GM12801 (cell line): ENCODE data around the gene SIT1.

Experiments used
- TF ChIP-seq, protein P1 (sequence below): IDR thresholded peaks from one replicate; pipeline ENCODE4 v1.5.1; 2011; ENCODE audit warnings: control low read depth; ENCODE audit not compliant: insufficient read length; ENCODE audit errors: extremely low read depth

The SIT1 gene

DNA sequence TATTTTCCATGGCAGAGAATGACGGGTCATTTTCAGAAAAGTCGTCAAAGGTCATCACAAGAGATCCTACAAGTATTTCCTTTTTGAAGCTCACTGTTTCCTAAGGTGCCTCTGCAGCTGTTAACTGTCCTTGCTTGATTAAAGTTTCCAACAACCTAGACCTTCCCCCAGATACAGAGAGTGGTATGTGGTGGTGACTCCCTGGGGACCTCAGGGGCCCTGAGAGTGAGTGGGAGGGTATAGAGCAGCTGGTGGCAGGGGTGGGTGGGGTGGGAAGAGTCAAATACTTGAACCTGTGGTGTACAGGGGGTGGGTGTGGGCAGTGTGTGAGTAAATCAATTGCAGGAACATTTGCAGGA, 31.0 kb downstream of the SIT1 start:
- TF ChIP-seq, protein P1, sequence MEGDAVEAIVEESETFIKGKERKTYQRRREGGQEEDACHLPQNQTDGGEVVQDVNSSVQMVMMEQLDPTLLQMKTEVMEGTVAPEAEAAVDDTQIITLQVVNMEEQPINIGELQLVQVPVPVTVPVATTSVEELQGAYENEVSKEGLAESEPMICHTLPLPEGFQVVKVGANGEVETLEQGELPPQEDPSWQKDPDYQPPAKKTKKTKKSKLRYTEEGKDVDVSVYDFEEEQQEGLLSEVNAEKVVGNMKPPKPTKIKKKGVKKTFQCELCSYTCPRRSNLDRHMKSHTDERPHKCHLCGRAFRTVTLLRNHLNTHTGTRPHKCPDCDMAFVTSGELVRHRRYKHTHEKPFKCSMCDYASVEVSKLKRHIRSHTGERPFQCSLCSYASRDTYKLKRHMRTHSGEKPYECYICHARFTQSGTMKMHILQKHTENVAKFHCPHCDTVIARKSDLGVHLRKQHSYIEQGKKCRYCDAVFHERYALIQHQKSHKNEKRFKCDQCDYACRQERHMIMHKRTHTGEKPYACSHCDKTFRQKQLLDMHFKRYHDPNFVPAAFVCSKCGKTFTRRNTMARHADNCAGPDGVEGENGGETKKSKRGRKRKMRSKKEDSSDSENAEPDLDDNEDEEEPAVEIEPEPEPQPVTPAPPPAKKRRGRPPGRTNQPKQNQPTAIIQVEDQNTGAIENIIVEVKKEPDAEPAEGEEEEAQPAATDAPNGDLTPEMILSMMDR, result no peak

DNA sequence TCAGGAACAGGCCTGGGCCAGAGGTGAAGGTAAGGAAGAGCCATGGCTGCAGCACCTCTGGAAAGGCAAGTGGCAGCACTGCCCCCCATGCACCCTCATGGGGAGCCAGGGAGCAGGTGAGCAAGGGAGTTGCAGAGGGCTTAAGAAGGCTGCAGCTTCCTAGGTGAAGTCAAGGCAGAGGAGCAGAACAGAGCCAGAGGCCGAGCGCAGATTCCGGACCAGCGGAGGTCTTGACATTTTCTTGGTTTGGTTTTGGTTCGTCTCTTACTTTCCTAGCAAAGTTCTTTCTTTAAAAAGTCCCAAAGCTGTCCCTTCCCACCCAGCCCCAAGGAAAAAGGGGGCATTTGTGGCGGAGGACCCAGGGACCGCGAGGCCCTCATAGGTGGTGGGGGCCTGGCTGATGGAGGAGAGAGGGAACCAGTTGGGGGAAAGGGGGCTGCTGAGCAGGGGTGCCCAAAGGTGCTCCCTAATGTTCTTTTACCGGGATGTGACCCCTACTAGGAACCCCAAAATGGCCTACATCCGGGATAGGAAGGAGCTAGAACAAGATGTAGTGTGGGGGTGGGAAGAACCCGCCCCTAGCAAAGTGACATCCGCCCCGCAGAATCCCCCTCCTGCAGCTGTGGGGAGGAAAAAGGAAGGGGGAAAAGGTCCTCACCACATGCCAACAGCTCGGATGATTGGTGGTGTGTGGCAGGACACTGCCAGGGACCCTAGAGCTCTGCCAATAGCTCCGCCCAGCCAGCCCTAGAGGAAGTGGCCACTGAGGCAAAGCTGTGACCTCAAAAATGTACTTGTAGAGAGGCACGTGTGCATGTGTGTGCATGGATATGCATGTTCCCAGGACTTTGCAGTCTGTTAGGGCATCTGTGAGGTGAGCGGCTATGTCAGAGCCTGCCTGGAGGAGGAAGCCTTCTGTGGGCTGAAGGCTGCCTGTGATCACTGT, 31.6 kb downstream of the SIT1 start:
- TF ChIP-seq, protein P1, result no peak

DNA sequence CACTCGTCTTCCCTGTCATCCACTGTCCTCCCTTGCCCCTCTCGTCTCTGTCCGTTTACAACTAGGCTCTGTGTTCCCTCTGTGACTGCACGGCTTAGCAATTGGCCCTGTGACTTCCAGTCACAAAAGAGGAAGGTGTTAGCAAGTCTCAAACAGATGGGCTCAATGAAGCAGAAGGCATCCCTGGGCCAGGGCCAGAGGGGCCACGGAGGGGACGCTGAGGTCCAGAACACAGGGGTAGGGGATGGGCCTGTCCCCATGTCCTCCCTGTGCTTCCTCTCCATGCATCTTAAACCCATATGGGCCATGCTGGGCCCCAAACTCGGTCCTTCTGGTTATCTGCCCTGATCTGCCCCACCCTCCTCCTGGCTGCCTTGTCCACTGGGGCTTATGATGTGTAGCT, 32.4 kb downstream of the SIT1 start, which contains the start of gene CD72:
Gene CD72 (minus strand): TSS at position 89 of the 403 bp plus-strand sequence. CDS start 110 bp downstream, outside the sequence.
- TF ChIP-seq, protein P1, result no peak

DNA sequence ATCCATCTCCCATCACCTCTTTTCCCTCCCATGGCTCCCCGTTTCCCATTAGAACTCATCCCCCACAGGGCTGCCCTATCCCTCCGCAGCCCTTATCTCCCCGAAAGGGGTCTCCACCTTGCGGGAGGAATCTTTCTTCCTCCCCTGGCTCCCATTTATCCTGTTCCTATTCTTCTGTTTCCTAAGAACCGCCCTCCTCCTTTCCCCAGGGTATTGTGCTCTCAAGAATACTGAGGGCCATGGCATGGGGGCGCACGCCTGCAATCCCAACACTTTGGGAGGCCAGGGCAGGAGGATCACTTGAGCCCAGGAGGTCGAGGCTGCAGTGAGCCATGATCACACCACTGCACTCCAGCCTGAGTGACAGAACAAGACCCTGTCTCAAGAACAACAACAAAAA, 33.2 kb downstream of the SIT1 start:
- TF ChIP-seq, protein P1, result no peak

DNA sequence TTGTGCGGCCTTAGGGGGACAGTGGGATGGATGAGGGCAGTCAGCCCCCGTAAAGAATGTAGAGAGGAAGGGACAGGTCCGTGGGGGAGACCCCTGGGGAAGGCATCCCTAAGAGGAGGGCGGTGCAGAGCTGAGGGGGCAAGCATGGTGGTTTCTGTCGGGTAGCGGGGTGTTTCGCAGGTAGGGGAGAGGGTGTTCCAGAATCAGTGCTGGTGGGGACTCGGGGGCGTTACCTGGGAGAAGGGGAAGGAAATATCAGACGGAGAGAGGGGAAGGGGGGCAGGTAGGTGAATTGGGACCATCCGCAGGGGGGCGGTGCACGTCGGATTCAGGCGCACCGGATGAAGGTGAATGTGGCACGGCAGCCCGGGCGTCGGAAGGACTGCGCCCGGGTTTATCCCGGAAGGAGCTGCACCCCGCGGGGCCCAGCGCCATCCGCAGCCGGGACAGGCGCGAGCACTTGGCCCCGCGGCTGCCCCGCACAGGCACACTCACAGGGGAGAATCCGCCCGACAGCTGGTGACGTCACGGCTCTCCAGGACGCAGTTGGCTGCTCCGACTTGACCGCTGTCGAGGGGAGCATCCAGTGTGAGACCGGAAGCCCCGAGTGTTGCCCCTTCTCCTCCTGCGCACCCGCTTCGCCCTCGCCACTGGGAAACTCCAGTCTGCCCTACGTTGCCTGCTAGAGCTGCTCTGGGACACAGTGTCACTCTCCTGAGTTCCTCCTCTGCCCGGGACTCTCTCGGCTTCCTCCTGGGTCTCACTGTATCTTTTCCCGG, 33.9 kb downstream of the SIT1 start:
- TF ChIP-seq, protein P1, result no peak

DNA sequence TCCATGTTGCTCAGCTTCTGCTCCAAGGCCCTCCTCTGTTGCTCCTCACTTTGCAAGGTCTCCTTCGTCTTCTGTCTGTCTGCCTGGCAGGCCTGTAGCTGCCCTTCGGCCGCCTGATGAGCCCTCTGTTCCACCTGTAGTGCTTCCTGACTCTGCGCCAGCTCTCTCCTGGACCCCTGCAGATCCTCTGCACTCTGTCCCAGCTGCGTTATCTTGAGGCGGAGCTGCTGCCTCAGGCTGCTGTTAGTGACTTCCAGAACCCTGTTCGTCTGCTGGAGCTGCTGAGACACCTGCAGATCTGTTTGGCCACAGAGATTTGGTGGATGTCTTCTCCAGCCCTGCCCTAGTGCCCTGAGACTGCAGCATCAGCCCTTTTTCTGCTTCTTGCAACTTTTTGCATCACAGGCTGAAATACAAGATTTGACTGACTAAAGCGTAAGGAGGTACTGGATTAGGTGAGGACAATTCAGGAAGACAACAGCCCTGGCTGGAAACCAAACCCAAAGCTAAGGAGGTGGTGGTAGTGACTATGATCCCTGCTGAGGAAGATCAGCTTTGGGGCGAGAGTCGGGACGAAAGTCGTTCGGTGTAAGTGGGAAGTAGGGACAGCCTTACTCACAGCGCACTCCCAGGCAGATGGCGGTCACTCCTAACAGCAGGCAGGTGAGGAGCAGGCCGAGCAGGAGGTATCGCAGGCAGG, 34.6 kb downstream of the SIT1 start:
- TF ChIP-seq, protein P1, result no peak

DNA sequence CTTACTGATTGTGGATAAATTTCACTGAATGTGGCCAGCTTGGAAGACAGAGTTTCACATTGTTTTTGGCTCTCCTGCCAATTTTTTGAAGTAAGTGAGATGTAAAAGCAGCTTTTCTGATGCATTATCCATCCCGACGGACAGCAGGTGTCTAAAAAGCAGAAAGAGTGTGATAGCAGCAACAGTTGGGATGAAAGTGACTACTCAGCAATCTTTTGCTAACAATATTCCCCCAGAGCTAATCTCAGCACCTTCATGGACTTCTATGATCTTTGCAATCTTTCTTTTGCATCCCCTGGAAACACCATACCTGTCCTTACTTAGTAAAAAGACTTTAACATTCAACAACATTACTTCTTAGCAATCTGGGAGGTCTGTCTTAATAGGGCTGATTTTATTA, 37.9 kb downstream of the SIT1 start:
- TF ChIP-seq, protein P1, result no peak
